Stimulated activated CD8-positive, alpha-beta memory T cell treated with anti-CD3 and anti-CD28 coated beads, Interleukin-4, amount 100 ng/mL, for 1 hour (primary cell): ENCODE measurements around the gene SMCP.

ENCODE experiments used
- DNase-seq, 2 donors: peaks; one replicate each; pipeline ENCODE4 v3.0.0-alpha.2; 2020; ENCODE audit warnings: low read depth in 2 of 2, low spot score in 1 of 2

The SMCP gene

GRCh38 chr1:152886085-152886484 is 8.0 kb downstream of the SMCP start:
- DNase-seq = no peak

- DNase-seq = no peak
Observed at GRCh38 chr1:152886758-152887409, 8.8 kb downstream of the SMCP start.

GRCh38 chr1:152888126-152888525 is 10.0 kb downstream of the SMCP start:
- no peak for DNase-seq

- no peak for DNase-seq
Observed at GRCh38 chr1:152899027-152899426, 20.9 kb downstream of the SMCP start.

- no peak for DNase-seq
Observed at GRCh38 chr1:152899883-152900282, 21.8 kb downstream of the SMCP start.

- DNase-seq = no peak
Observed at GRCh38 chr1:152901631-152902030, 23.5 kb downstream of the SMCP start.

GRCh38 chr1:152902636-152903035 is 24.5 kb downstream of the SMCP start:
- no peak for DNase-seq

- no peak for DNase-seq
Observed at GRCh38 chr1:152904688-152905440, 26.7 kb downstream of the SMCP start.

GRCh38 chr1:152906023-152906565 is 28.0 kb downstream of the SMCP start:
- DNase-seq = no peak

- DNase-seq = no peak
Observed at GRCh38 chr1:152907686-152908601, 29.8 kb downstream of the SMCP start, which contains the start of gene IVL. Gene IVL (plus strand): TSS chr1:152908546. CDS start chr1:152909798, 1,252 bp downstream.

- no peak for DNase-seq
Observed at GRCh38 chr1:152909206-152909605, 31.1 kb downstream of the SMCP start.

- no peak for DNase-seq
Observed at GRCh38 chr1:152912471-152912870, 34.3 kb downstream of the SMCP start.

GRCh38 chr1:152912900-152913299 is 34.8 kb downstream of the SMCP start:
- DNase-seq = no peak

- DNase-seq = no peak
Observed at GRCh38 chr1:152917794-152918193, 39.7 kb downstream of the SMCP start.

GRCh38 chr1:152919071-152919470 is 40.9 kb downstream of the SMCP start:
- no peak for DNase-seq

- DNase-seq = no peak
Observed at GRCh38 chr1:152924191-152924590, 46.1 kb downstream of the SMCP start.

- no peak for DNase-seq
Observed at GRCh38 chr1:152926091-152926490, 48.0 kb downstream of the SMCP start.

GRCh38 chr1:152928671-152929070 is 50.5 kb downstream of the SMCP start:
- no peak for DNase-seq

GRCh38 chr1:152932170-152932811 is 54.2 kb downstream of the SMCP start:
- DNase-seq = no peak

- DNase-seq = no peak
Observed at GRCh38 chr1:152933196-152933595, 55.1 kb downstream of the SMCP start.
